Gastrocnemius medialis (tissue), 4 donors: Measurements from ENCODE around the gene WASHC3. TPM values are rescaled to one million over a fixed set of nuclear protein-coding genes. Genes with fewer than 3 reads are reported as not detected.
"Not testable (repeated sequence)": the region's sequence is repeated elsewhere in the genome, so short reads cannot be mapped to it uniquely, and the experiment has no call there.

ENCODE experiments used
- ATAC-seq, 2 donors: fragments of 150-250 bp; one replicate each; pipeline ENCODE4 v1.9.1; 2016
- DNase-seq, 2 donors: peaks; one replicate each; pipeline ENCODE4 v3.0.0-alpha.2; 2019
- H3K27ac ChIP-seq, 4 donors: fragments of 200-600 bp; sonication (generic); 1 replicate in 1 of 4; 2 replicates in 3 of 4; pipeline ENCODE4 v1.5.1; 2016 to 2018; ENCODE audit warnings: mild to moderate bottlenecking in 2 of 4, moderate library complexity in 1 of 4
- H3K27me3 ChIP-seq, 3 donors: fragments of 200-600 bp; sonication (generic) in 2 of 3; 1 replicate in 1 of 3; 2 replicates in 2 of 3; pipeline versions ENCODE4 v1.5.1 to v1.6.0; 2016 to 2019; ENCODE audit warnings: mild to moderate bottlenecking in 1 of 3, moderate library complexity in 1 of 3
- H3K36me3 ChIP-seq, 2 donors: fragments of 200-600 bp; sonication (generic) in 1 of 2; one replicate each; pipeline ENCODE4 v1.5.1; 2017 to 2018
- H3K4me1 ChIP-seq, 2 donors: fragments of 200-600 bp; sonication (generic) in 1 of 2; one replicate each; pipeline ENCODE4 v1.5.1; 2016 to 2017; ENCODE audit warnings: mild to moderate bottlenecking in 2 of 2
- H3K4me3 ChIP-seq, 4 donors: fragments of 200-600 bp; sonication (generic) in 3 of 4; 1 replicate in 1 of 4; 2 replicates in 3 of 4; pipeline ENCODE4 v1.5.1; 2016 to 2019; ENCODE audit warnings: mild to moderate bottlenecking in 2 of 4
- H3K9me3 ChIP-seq, 3 donors: fragments of 200-600 bp; sonication (generic) in 2 of 3; 1 replicate in 1 of 3; 2 replicates in 2 of 3; pipeline ENCODE4 v1.5.1; 2016 to 2019
- CTCF ChIP-seq, 5 experiments: fragments of 450-650 bp in 3 of 5; fragments of 200-600 bp in 2 of 5; sonication (generic) in 2 of 5; IDR thresholded peaks in 4 of 5; conservative IDR thresholded peaks in 1 of 5; 1 replicate in 4 of 5; 2 replicates in 1 of 5; pipeline ENCODE4 v1.5.1; 2016 to 2019; ENCODE audit warnings: antibody characterized with exemption in 5 of 5, mild to moderate bottlenecking in 3 of 5, moderate library complexity in 3 of 5
- POLR2A ChIP-seq, 2 donors: fragments of 450-650 bp; IDR thresholded peaks; one replicate each; pipeline ENCODE4 v1.6.1; 2017; ENCODE audit warnings: antibody characterized with exemption in 2 of 2, mild to moderate bottlenecking in 2 of 2, moderate library complexity in 2 of 2
- in situ Hi-C, 4 donors: fragments of 200-750 bp; cut with MboI; loops; one replicate each; pipeline versions ENCODE4 v1.15.0 to v1.8.0; 2017; ENCODE audit warnings: low sequenced_read_pairs in 4 of 4
- intact Hi-C: fragments of 100-400 bp; cut with DNase I; formaldehyde crosslinking; loops from one replicate; pipeline ENCODE4 v1.15.1; 2023; ENCODE audit warnings: low total_unique reads
- total RNA-seq, 4 donors: library from RNA; depleted of rRNA; stranded (reverse); fragments of >200 nt; gene quantifications; one replicate each; pipeline versions ENCODE4 v1.1.0 to v1.2.3, GENCODE V29; 2016

WASHC3 gene
- total RNA-seq, 4 donors from 2014 or later, result 44.2 to 81.8 (median 62.2) TPM

DNA sequence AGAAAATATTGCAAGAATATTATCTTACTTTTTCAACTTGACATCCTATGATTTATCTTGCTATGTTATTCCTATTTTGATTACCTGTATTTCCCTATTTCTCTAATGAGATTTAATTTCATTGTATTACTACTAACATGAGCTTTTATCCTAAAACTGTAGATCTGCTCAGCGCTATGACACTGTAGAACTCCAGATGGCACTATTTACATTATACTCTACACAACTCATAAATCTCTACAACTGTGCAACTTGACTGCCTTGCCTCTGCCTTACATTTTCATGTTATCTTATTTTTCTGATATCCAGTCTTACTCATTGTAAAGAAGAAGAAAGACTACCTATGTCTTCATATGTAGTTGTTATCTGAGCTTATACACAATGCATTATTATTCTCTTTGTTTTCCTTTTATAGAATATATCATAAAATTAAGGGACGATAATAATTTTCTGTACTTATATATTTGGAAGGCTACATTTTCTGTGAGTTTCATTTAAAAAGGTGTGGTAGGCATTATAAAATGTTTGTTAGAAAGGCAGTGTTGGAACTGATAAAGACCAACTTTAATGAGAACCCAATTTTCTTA is 34.0 kb upstream of the WASHC3 start:
- ATAC-seq (no peak), DNase-seq (no peak)
- intact Hi-C loops, result no loop called here
- Histone ChIP-seq H3K27me3 (no peaks in the 10 kb centered on the region), H3K9me3 (no peaks in the 10 kb centered on the region), H3K4me3 (no peak overlapping the region), H3K36me3 (peaks cover 0 to 15% of the 10 kb centered on the region in 2 donors), H3K27ac (no peak overlapping the region), H3K4me1 (peaks cover 0 to 21% of the 10 kb centered on the region in 2 donors)
- in situ Hi-C loops, result no loop called here
- TF ChIP-seq POLR2A (IDR thresholded peaks at IDR 0.05) (no peak), CTCF (IDR thresholded peaks at IDR 0.05 in 4 of 5, conservative IDR thresholded peaks at IDR 0.05 in 1 of 5) (no peak)

DNA sequence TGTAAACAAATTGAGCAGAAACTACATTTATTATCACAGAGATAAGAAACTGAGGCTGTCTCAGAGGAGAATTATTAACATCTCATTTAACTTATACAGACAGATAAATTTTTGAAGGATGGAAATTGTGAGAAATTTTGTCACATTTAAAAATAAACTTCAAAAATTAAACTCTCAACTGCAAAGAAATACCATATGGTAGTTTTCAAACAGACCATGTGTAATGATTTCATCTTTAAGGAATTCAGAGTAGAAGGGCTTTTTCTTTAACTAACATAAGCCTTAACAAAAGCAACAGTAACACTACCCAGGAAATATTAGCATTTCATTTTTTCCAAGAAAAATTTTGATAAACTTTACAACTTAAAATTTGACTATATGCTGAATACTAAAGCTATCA is 31.5 kb upstream of the WASHC3 start:
- Histone ChIP-seq H3K36me3 (peaks cover 0 to 7% of the 10 kb centered on the region in 2 donors), H3K4me1 (peaks cover 0 to 20% of the 10 kb centered on the region in 2 donors), H3K27ac (no peak overlapping the region), H3K9me3 (no peaks in the 10 kb centered on the region), H3K4me3 (no peak overlapping the region), H3K27me3 (no peaks in the 10 kb centered on the region)
- in situ Hi-C loops (no loop called here), intact Hi-C loops (no loop called here)
- TF ChIP-seq POLR2A (IDR thresholded peaks at IDR 0.05), result no peak
- TF ChIP-seq CTCF (IDR thresholded peaks at IDR 0.05 in 4 of 5, conservative IDR thresholded peaks at IDR 0.05 in 1 of 5), result no peak
- DNase-seq, result no peak
- ATAC-seq, result no peak

GRCh38 chr12:102089228-102089835 is 27.5 kb upstream of the WASHC3 start:
- in situ Hi-C loops, DNase-seq, H3K4me3 ChIP-seq, H3K9me3 ChIP-seq, H3K4me1 ChIP-seq, H3K36me3 ChIP-seq, intact Hi-C loops, ATAC-seq, H3K27ac ChIP-seq, H3K27me3 ChIP-seq: not testable (repeated sequence)

GRCh38 chr12:102080842-102081241 is 19.1 kb upstream of the WASHC3 start:
- in situ Hi-C loops, result no loop called here
- no peaks in the 10 kb centered on the region for H3K4me1 ChIP-seq
- ATAC-seq, result no peak
- peaks cover 0 to 50% of the 10 kb centered on the region in 2 donors for H3K36me3 ChIP-seq
- no peaks in the 10 kb centered on the region for H3K27me3 ChIP-seq
- intact Hi-C loops, result no loop called here
- H3K27ac ChIP-seq, result no peak overlapping the region
- H3K9me3 ChIP-seq, result no peaks in the 10 kb centered on the region
- no peak for TF ChIP-seq POLR2A (IDR thresholded peaks at IDR 0.05)
- no peak for TF ChIP-seq CTCF (IDR thresholded peaks at IDR 0.05 in 4 of 5, conservative IDR thresholded peaks at IDR 0.05 in 1 of 5)
- H3K4me3 ChIP-seq, result no peak overlapping the region
- DNase-seq, result no peak

GRCh38 chr12:102072092-102072491 is 10.3 kb upstream of the WASHC3 start:
- ATAC-seq, H3K27ac ChIP-seq, intact Hi-C loops, H3K4me3 ChIP-seq, DNase-seq, H3K27me3 ChIP-seq, in situ Hi-C loops, H3K9me3 ChIP-seq: not testable (repeated sequence)
- Histone ChIP-seq H3K4me1 (peaks cover 9 to 29% of the 10 kb centered on the region in 2 donors), H3K36me3 (peaks cover 0 to 16% of the 10 kb centered on the region in 2 donors)
